Endometrium (tissue), 2 donors: ENCODE results near the gene EXOC4.
"Not testable (repeated sequence)": the region's sequence is repeated elsewhere in the genome, so short reads cannot be mapped to it uniquely, and the experiment has no call there.

Experiments
- FAIRE-seq: peaks from 2 replicates; lab custom pipeline; 2012; peaks lifted over from hg19 to GRCh38; lab: Jason Lieb, UNC
- donor health status: control.
- donor health status: control.

Gene EXOC4

DNA sequence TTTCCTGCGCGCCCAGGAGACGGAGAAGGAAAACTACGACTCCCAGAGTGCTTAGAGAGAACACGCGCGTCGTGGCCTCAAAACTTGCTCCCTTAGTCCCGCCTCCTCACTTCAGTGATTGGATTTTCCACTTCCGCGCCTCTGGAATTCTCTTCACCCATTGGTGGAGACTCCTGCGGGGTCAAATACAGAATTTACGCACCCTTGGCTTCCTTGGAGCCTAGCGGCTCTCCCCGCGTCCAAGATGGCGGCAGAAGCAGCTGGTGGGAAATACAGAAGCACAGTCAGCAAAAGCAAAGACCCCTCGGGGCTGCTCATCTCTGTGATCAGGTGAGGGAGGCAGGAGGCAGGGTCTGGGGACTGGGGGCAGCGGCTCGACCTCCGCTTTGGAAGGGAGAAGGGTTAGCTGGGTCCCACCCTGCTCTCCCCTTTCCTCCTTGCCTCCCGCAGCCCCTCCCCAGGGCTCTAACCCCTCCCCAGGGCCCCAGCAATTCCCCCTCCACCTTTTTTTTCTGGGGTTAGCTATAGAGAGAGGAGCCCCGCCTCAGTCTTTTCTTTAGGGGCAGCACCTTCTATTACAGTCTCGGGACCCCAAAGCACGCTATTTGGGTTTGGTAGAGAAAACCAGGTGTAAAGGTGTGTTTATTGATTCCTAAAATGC is at the start of gene EXOC4:
TSS of gene EXOC4 (plus strand) at position 221 of the 661 bp plus-strand sequence.
- peak; percentile 100 for FAIRE-seq

DNA sequence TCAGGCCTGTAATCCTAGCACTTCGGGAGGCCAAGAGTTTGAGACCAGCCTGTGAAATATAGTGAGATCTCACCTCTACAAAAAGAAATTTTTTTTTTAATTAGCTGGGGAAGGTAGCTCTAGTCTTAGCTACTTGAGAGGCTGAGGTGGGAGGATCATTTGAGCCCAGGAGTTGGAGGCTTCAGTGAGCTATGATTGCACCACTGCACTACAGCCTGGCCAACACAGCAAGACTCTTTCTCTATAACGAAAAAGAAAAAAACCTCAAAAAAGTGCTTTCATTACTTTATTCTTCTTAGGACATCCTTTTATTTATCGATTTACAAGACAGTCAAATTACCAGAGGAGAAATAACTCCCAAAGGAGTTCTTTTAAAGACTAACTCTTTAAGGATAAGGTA is 49.4 kb upstream of the EXOC4 start:
- no peak for FAIRE-seq

DNA sequence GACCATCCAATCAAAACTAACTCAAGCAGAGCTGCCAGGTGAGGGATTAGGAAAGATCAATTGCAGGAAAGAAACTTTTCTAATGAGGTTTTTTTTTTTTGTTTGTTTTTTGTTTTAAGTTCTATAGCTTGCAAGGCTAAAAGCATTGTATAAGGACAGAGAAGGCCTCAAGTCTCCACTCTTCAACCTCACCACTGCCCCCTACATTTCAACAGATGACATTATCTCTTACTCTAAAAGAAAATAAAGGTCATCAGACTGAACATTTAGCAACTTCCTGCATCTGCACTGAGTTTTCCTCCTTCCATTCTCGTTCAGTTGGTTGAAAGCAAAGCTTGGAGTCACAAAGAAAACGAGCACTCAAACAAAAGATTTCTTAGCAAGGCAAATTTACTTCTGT is 45.2 kb upstream of the EXOC4 start:
- no peak for FAIRE-seq

DNA sequence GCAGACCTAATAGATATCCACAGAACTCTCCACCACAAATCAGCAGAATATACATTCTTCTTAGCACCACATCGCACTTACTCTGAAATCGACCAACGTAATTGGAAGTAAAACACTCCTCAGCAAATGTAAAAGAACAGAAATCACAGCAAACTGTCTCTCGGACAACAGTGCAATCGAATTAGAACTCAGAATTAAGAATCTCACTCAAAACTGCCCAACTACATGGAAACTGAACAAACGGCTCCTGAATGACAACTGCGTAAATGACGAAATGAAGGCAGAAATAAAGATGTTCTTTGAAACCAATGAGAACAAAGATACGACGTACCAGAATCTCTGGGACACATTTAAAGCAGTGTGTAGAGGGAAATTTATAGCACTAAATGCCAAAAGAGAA is 42.1 kb upstream of the EXOC4 start:
- FAIRE-seq: not testable (repeated sequence)

DNA sequence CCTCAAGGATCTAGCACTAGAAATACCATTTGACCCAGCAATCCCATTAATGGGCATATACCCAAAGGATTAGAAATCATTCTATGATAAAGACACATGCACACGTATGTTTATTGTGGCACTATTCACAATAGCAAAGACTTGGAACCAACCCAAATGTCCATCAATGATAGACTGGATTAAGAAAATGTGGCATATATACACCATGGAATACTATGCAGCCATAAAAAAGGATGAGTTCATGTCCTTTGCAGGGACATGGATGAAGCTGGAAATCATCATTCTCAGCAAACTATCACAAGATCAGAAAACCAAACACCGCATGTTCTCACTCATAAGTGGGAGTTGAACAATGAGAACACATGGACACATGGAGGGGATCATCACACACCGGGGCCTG is 39.1 kb upstream of the EXOC4 start:
- FAIRE-seq: not testable (repeated sequence)

DNA sequence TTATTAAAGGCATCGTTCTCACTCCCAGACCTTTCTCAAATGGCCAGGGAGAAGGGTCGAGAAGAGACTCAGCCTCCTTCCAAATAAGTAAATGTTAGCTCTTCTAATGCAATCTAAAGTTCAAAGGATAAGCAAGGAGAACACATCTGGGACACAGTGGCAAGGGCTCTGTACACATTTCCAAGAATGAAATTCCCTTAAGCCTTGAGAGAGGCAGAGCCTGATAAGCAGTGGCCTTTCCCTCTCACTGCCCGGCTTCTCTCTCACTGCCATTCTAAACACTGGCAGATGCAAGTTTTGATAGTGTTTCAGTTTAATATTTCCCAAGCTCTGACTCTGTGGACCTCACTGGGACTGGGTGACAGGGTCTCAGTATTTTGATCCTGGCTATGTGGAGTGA is 35.1 kb upstream of the EXOC4 start:
- FAIRE-seq: no peak

DNA sequence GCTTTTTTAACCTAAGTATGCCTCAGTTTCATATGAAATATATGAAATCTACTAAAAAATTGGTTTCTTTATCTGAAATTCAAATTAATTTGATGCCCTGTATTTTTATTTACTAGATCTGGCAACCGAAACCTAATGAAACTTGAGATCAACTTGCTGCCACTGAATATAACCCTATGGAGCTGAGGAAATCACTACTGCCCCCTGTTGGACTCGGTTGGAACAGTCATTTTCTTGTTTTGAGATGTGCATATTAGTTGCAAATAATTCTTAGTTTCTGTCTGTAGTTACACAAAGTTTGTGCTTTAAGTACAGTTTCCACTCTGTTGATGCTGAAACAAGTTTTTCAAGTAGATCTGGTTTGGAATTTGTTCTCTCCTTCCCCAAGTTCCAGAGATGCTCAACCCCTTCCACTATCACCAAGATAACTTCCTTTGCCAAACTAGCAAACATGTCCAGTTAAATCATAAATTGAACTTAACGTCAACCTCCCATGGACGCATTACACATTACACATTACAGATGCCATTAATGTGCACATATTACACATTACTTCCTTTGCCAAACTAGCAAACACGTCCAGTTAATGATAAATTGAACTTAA is 22.2 kb upstream of the EXOC4 start:
- FAIRE-seq: no peak

DNA sequence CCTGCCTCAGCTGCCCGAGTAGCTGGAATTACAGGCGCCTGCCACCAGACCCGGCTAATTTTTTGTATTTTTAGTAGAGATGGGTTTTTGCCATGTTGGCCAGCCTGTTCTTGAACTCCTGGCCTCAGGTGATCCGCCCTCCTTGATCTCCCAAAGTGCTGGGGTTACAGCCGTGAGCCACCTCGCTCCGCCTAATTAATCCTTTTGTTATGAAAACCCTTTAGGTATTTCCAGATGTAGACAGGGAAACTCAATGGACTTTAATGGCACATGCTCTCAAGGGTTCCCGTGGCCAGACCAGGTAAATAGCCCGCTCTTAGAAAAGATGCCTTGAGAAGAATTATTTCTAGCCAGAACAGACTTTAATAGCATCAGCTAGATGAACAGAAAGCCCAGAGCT is 19.7 kb upstream of the EXOC4 start:
- no peak for FAIRE-seq

DNA sequence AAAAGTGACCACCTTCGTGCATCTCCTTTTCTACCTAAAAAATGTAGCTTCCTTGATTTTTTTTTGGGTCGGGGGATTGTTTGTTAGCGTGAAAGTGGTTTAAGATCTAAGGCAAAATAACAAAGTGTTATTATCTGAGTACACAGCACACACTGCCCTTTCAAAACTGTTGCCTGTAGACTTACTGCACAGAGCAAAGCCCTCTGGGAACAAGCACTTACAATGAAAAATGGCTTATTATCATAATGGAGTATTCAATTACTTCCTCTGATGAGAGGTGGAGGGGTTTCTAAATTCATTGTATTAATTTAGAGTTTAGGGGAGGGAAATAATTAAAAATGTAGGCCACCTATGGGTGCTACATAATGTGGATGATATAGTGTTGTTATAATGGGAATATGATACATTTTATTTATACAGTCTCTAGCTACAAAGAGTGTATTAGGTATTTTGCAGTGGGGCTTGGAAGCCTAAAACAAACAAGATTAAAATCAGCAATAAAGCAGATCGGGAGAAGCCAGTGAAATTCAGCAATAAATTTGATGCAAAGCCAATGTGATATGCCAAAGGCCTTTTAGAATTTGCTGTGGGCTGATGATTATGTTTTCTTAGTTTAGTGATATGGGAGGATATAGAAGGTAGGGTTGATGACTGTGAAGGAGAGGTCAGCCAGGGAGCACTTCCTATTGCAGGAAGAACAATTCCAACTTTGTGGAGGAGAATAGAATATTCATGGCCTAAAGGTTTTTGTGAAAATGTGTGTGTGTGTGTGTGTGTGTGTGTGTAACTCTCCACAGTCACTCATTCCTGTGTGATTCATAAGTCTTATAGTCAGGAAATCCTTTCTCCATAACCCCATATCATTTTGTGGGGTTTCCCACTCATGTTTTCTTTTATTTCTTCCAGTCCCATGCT is 17.7 kb upstream of the EXOC4 start:
- FAIRE-seq: no peak

DNA sequence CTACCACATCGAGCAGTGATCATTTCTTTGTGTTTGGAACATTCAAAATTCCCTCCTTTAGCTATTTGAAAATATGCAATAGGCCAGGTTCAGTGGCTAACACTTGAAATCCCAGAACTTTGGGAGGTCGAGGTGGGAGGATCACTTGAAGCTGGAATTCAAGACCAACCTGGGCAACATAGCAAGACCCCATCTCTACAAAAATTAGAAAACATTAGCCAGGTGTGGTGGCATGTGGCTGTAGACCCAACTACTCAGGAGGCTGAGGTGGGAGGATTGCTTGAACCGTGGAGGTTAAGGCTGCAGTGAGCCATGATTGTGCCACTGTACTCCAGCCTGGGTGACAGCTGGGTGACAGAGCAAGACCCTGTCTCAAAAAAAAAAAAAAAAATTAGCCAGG is 15.3 kb upstream of the EXOC4 start:
- FAIRE-seq: no peak

DNA sequence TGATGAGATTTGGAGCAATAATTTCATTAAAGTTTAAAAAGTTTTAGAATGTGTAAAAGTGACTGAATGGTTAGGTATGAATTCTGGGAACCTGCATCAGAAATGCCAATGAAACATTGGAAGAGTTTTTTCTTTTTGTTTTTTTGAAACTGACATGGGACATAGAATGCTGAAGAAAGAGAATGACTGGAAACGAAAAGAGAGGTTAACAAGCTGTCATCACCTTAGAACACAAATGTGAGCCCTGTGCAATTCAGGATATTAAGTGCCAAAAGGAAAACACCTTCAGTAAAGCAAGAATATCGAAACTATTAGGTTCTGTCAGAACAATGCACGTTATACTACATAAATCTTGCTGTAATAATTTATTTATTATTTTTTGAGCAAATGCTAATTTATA is 12.6 kb upstream of the EXOC4 start:
- FAIRE-seq: no peak

DNA sequence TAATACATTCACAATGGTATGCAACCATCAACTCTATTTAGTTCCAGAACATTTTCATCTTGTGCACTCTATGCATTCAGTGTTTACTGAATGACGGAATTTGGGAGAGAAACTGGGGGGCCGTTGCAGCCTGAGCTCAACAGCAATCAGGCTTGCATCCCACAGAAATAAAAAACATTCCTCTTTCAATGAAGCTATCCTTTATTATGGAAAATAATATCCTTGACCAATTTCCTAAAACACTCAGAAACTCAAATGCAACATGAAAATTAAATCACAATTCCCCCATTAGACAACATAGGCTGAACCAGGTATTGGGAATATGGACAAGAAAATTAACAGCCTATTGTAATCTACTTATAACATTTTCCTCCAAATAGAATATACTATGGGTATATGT is 6.3 kb upstream of the EXOC4 start:
- FAIRE-seq: no peak

DNA sequence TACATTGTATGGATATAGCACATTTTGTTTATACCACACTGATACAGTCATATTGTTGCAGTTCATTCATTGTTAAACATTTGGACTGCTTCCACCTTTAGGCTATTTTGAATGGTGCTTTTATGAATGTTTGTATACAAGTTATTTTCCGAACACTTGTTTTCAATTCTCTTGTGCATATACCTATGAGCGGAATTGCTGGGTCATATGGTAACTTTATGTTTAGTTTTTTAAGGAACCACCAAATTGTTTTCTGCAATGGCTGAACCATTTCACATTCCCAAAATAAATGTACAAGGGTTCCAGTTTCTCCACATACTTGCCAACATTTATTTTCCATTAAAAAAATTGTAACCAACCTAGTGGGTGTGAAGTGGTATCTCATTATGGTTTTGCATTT is 4.0 kb upstream of the EXOC4 start:
- no peak for FAIRE-seq

DNA sequence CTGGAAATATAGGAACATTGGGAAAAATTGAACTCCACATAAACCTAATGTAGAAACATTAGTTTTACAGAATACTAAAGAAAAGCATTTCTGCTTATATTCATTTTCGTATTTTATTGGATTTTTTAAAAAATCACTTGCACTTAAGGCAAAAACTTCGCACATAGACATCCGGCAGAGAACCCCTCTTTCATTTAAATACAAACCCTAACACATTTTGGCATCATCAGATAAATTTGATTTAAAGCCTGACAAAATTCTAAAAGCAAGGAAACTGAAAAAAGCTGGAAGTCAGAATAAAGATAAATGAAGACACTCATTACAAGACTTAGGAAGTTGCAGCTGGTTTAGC is 396 bp upstream of the EXOC4 start:
- no peak for FAIRE-seq

DNA sequence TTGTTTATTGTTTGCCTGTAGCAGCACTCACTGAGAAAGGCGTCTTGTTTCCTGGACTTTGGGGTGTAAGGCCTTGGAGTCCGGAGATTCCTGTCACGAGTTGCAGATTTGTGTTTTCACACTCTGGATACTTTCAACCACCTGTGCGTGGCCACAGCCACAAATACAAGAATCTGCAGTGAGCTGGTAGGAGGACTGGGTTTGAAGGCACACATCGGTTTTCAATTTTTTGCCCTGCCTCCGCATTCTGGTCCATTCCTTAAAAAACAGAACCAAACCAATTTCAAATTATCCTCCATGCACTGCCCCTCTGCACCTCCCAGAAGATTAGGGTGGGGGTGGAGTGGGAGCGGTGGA is 619 bp downstream of the EXOC4 start:
- no peak for FAIRE-seq

DNA sequence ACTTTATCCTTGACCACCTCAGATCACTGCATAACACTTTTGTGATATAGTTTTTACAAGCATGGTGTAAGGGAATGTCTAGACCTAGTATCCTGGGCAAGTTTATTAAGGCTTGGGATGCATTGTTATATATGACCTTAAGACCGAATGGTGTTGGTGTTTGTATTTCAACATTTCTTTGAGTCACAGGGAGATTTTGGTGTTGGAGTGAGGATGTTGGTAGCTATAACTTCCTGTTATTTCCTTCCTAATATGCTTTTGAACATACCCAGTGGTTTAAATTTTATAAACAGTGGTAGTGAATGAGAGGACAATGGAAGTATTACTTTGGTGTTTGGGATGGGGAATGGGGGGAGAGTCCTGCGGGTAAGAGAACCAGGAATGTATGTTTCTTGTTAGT is 2.6 kb downstream of the EXOC4 start:
- FAIRE-seq: no peak

DNA sequence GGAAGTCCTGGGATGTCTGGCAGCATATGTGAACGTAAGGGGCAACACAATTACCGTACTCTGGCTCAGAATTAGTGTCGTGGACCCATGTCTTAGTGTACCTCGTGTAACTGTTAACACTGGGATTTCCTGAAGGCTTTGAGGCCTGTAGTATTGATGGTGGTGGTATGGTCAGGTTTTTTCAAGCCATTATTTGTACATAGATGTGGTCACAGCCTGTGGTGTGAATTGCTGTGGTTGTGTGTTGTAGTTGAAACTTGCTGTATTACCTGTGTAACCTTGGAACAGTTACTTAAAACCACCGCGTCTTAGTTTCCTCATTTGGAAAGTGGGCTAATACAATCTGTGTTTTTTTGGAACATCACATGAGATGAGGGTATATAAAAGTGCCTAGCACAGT is 5.3 kb downstream of the EXOC4 start:
- no peak for FAIRE-seq

DNA sequence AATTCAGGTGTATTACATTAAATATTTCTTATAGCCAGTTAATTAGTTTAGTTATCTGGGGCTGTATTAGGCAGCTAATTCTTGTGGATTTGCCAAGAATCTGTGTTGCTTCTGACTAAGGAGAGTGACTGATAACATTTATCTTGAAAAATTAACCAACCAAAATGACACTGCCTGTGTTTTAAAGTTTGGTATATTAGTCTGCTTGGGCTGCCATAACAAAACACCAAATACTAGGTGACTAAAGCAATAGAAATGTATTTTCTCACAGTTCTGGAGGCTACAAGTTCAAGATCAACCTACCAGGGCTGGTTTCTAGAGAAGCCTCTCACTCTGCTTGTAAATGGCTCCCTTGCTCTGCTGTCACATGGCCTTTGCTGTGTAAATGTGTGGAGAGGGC is 12.9 kb downstream of the EXOC4 start:
- FAIRE-seq: no peak

DNA sequence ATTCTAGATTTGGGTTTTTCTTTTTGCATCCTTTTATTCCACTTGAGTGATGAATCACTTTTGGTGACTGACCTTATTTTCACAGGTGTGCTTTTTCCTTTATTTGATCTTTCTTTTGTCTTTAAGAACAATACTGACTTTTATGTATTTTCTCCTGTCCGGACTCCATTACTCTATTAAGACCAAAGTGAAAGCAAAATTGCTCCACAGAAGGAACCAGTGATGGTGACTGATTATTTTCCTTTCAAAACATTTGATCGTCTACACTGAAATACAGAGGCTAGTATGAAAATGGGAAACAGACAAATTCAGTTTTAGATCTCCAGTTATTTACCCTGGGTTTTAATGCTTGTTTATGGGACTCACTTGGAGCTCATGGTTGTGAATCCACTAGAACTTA is 15.5 kb downstream of the EXOC4 start:
- FAIRE-seq: no peak

DNA sequence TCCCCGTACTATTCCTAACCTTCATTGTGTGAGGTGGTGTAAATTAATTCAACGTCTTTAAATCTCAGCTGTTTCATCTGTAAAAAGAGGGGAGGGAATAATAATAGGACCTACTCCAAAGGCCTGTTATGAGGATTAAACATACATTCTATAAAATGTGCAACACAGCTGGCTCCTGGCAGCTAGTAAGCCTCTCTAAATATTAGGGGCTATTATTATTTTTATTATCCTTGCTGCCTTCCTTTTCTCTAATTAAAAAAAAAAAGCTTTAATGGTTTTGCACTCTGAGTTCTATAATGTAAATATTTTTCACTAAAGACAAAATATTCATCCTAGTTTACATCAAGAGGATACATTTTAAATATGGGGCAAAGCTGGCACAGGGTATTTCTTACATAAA is 19.5 kb downstream of the EXOC4 start:
- FAIRE-seq: no peak

DNA sequence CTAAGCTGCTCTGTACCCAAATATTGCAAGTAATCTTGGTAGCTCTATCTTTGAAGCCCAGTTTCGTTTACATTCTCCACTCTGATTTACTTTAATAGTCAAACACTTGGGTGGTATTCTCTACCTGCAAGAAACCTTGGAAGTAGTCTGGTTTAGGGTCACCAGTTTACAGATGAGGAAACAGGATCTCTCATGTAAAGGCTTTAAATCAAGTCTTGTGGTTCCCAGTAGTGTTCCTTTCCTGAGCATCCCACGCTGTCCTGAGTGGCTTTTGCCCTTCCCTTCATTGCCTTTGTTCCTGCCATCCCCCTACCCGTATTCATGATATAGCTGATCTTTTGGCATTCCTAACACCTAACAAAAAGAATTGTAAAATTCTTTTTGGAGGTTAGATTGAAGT is 20.3 kb downstream of the EXOC4 start:
- FAIRE-seq: no peak

DNA sequence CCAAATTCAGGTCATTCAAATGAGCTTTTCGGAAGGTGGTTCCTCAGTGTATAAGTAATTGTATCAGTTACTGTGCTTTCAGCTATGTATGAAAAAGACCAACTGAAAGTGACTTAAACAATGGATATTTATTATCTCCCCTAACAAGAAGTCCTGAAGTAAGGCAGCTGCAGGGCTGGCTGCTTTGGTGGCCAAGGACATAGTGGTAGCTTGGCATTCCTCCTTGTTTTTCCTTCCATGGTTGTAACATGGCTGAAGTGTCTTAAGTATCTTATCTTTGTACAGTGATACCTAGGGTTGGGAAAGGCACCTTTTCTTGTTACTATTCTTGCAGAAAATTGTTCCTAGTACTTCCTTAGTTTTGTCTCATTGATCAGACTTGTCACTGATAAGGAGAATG is 21.4 kb downstream of the EXOC4 start:
- no peak for FAIRE-seq

DNA sequence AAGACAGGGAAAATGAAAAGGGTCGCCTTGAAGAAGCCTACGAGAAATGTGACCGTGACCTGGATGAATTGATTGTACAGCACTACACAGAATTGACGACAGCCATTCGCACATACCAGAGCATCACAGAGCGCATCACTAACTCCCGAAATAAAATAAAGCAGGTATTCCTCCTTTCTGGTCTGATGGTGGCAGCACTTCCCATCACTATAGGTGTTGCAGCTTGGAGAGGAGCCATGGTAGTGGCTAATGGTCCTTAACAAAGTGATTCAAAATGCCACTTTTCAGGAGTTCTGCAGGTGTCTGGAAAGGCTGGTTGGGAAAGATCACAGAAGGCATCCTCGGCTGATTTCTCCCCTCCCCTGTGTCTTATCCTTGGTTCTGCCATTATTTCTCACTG is 22.1 kb downstream of the EXOC4 start:
- no peak for FAIRE-seq
